ENCODE results near the gene INSC. TPM values are rescaled to one million over a fixed set of nuclear protein-coding genes. Genes with fewer than 3 reads are reported as not detected.

INSC gene
- total RNA-seq, 1 experiment from 2014 or later: not detected

DNA sequence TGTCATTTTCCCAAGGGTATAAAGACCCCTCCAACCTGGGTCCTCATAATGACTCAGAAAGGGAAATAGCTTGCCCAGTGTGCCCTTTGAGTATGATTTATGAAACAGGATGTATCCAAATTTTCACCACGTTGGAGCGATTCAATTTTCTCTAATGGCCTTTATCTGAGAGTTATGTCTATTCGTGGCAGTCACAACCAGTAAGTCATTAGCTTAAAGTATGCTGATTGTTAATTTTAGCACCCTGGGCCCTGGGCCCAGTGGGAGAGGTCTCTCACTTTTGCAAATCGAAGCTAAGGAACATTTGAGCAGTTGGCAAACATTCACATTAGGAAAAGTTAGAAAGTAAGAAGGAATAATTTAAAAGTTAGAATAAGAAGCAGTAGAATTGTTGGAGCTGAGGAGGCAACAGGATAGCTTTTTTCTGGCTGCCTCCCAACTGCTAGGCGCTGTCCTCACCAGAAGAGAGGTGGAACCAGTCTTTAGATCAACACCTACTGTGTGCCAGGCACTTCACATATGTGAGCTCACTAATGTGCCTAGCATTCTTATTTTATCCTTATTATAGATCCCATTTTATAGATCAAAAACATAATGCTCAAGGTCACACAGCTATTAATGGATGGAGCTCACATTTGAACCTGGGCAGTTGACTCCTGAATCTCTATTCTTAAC is 24.5 kb downstream of the INSC start:
- no peaks in the 10 kb centered on the region for H3K9me3 Mint-ChIP-seq (ENCODE audit: unreplicated experiment)
- ChIA-PET POLR2A (no interaction called here), CTCF (no interaction called here)
- H3K27ac Mint-ChIP-seq (ENCODE audit: unreplicated experiment): no peak overlapping the region
- Histone ChIP-seq H3K36me3 (ENCODE audit: control insufficient read depth, insufficient read depth, low read length) (no peaks in the 10 kb centered on the region), H3K27me3 (replicated peaks; ENCODE audit: control insufficient read depth, insufficient read depth, low read length) (no peaks in the 10 kb centered on the region; the same call in 1 of the 2 replicates), H3K4me1 (no peaks in the 10 kb centered on the region), H3K4me3 (ENCODE audit: low read depth, low read length) (no peak overlapping the region), H3K9me3 (no peaks in the 10 kb centered on the region)
- no TSS peak for BruUV-seq (replicated peaks)
- peaks cover 7% of the 10 kb centered on the region for H3K27me3 Mint-ChIP-seq (ENCODE audit: insufficient read depth, unreplicated experiment)
- H3K36me3 Mint-ChIP-seq (ENCODE audit: insufficient read depth, unreplicated experiment): no peaks in the 10 kb centered on the region
- H3K4me3 Mint-ChIP-seq (ENCODE audit: unreplicated experiment): no peak overlapping the region
- TF ChIP-seq, protein P1, sequence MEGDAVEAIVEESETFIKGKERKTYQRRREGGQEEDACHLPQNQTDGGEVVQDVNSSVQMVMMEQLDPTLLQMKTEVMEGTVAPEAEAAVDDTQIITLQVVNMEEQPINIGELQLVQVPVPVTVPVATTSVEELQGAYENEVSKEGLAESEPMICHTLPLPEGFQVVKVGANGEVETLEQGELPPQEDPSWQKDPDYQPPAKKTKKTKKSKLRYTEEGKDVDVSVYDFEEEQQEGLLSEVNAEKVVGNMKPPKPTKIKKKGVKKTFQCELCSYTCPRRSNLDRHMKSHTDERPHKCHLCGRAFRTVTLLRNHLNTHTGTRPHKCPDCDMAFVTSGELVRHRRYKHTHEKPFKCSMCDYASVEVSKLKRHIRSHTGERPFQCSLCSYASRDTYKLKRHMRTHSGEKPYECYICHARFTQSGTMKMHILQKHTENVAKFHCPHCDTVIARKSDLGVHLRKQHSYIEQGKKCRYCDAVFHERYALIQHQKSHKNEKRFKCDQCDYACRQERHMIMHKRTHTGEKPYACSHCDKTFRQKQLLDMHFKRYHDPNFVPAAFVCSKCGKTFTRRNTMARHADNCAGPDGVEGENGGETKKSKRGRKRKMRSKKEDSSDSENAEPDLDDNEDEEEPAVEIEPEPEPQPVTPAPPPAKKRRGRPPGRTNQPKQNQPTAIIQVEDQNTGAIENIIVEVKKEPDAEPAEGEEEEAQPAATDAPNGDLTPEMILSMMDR (IDR thresholded peaks at IDR 0.05; ENCODE audit: insufficient read depth in 1 of 2, low read depth in 1 of 2, low read length in 1 of 2, severe bottlenecking in 1 of 2, unreplicated experiment in 1 of 2): no peak
- H3K4me1 Mint-ChIP-seq (ENCODE audit: low read depth, unreplicated experiment): no peaks in the 10 kb centered on the region
- intact Hi-C loops (cut with micrococcal nuclease; ENCODE audit: unreplicated experiment): no loop called here
- DNase-seq: no peak

DNA sequence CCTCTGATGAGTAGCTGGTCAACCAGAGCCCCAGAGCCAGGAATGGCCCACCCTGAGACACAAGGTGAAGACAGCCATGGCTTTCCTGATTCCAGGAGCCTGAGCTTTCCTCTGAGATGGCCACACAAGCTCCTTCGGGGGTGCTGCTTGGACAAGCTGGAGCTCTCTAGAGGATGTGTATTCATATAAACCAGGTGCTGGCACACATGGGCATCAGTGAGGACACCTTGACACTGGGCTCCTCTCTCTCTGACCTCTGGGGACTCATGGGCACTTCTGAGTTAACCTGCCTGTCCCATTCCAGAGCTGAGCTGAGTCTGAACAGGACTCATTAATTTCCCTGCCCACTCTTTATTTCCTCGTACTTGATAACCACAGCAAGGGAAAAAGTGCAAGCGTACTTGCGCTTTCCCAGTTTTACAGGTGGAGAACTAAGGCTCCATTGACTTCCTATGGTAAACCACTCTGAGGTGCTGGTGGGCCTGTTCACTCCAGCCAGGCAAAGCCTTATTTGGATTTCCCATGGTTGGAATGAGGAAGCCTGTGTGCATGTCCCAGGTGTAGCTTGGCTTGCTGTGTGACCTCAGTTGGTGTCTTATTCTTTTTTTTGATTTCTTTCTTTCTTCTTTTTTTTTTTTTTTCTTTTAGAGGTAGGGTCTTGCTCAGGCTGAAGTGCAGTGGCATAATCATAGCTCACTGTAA is 25.4 kb downstream of the INSC start:
- DNase-seq: no peak
- TF ChIP-seq, protein P1 (IDR thresholded peaks at IDR 0.05; ENCODE audit: insufficient read depth in 1 of 2, low read depth in 1 of 2, low read length in 1 of 2, severe bottlenecking in 1 of 2, unreplicated experiment in 1 of 2): no peak
- CTCF ChIA-PET: no interaction called here
- intact Hi-C loops (cut with micrococcal nuclease; ENCODE audit: unreplicated experiment): no loop called here
- Histone ChIP-seq H3K4me3 (ENCODE audit: low read depth, low read length) (no peak overlapping the region), H3K36me3 (ENCODE audit: control insufficient read depth, insufficient read depth, low read length) (no peaks in the 10 kb centered on the region), H3K4me1 (no peaks in the 10 kb centered on the region), H3K27me3 (replicated peaks; ENCODE audit: control insufficient read depth, insufficient read depth, low read length) (no peaks in the 10 kb centered on the region; the same call in 1 of the 2 replicates), H3K9me3 (no peaks in the 10 kb centered on the region)
- no TSS peak for BruUV-seq (replicated peaks)
- H3K36me3 Mint-ChIP-seq (ENCODE audit: insufficient read depth, unreplicated experiment): no peaks in the 10 kb centered on the region
- H3K4me3 Mint-ChIP-seq (ENCODE audit: unreplicated experiment): no peak overlapping the region
- H3K9me3 Mint-ChIP-seq (ENCODE audit: unreplicated experiment): no peaks in the 10 kb centered on the region
- H3K27me3 Mint-ChIP-seq (ENCODE audit: insufficient read depth, unreplicated experiment): peaks cover 7% of the 10 kb centered on the region
- POLR2A ChIA-PET: no interaction called here
- H3K27ac Mint-ChIP-seq (ENCODE audit: unreplicated experiment): no peak overlapping the region
- H3K4me1 Mint-ChIP-seq (ENCODE audit: low read depth, unreplicated experiment): no peaks in the 10 kb centered on the region

DNA sequence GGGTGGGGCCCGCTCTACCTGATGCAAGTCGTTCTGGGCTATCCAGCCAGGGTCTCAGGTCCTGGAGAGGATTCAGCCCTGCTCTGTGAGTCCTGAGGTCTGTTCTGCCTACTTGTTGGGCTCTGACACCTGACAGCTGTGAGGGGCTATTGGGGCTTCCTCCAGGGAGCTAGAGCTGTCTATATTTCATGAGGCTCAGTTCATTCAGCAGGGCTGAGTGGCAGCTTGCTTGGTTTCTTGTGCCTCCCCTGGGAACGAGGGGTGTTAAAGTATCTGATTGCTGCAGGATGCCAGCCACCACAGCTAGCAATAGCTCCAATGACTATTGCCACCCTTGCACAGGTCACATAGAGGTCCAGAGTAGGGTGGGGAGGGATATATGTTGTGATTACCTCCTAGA is 26.7 kb downstream of the INSC start:
- Mint-ChIP-seq H3K27ac (ENCODE audit: unreplicated experiment) (no peak overlapping the region), H3K4me1 (ENCODE audit: low read depth, unreplicated experiment) (peaks cover 7% of the 10 kb centered on the region), H3K4me3 (ENCODE audit: unreplicated experiment) (no peak overlapping the region), H3K36me3 (ENCODE audit: insufficient read depth, unreplicated experiment) (no peaks in the 10 kb centered on the region), H3K9me3 (ENCODE audit: unreplicated experiment) (no peaks in the 10 kb centered on the region), H3K27me3 (ENCODE audit: insufficient read depth, unreplicated experiment) (peaks cover 7% of the 10 kb centered on the region)
- DNase-seq: no peak
- H3K27me3 ChIP-seq (replicated peaks; ENCODE audit: control insufficient read depth, insufficient read depth, low read length): no peaks in the 10 kb centered on the region; the same call in 1 of the 2 replicates
- TF ChIP-seq, protein P1 (IDR thresholded peaks at IDR 0.05; ENCODE audit: insufficient read depth in 1 of 2, low read depth in 1 of 2, low read length in 1 of 2, severe bottlenecking in 1 of 2, unreplicated experiment in 1 of 2): no peak
- no peaks in the 10 kb centered on the region for H3K4me1 ChIP-seq
- POLR2A ChIA-PET: no interaction called here
- no peaks in the 10 kb centered on the region for H3K36me3 ChIP-seq (ENCODE audit: control insufficient read depth, insufficient read depth, low read length)
- intact Hi-C loops (cut with micrococcal nuclease; ENCODE audit: unreplicated experiment): no loop called here
- no peaks in the 10 kb centered on the region for H3K9me3 ChIP-seq
- CTCF ChIA-PET: no interaction called here
- BruUV-seq (replicated peaks): no TSS peak
- no peak overlapping the region for H3K4me3 ChIP-seq (ENCODE audit: low read depth, low read length)
